HG03342 (cell line): ENCODE results near the gene ANXA2.
A peak's percentile ranks its signal among the peaks of the same experiment; 100 is the strongest.

ENCODE experiments used
- ATAC-seq: cut with Tn5 transposase; IDR thresholded peaks from one replicate; pipeline ENCODE4 v1.9.1; 2021; ENCODE audit warnings: mild to moderate bottlenecking, moderate library complexity; ENCODE audit not compliant: unreplicated experiment

The ANXA2 gene

DNA sequence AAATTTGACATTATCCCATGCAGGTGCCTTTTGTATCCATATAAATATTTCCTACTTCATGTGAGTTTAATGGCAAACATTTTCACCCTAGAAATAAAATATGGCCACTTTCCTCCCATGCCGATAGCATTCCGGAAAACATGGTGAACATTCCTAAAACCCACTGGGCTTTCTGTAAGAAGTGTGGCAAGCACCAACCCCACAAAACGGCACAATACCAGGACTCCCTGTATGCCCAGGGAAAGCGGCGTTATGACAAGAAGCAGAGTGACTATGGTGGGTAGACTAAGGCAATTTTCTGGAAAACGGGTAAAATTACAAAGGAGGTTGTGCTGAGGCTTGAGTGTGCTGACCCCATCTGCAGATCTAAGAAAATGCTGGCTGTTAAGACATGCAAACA is 7.6 kb downstream of the ANXA2 start:
- ATAC-seq = no peak

GRCh38 chr15:60389261-60390077 is 8.3 kb downstream of the ANXA2 start:
- peak; percentile 53 for ATAC-seq

- no peak for ATAC-seq
Measured at GRCh38 chr15:60387321-60387720, 10.5 kb downstream of the ANXA2 start.

DNA sequence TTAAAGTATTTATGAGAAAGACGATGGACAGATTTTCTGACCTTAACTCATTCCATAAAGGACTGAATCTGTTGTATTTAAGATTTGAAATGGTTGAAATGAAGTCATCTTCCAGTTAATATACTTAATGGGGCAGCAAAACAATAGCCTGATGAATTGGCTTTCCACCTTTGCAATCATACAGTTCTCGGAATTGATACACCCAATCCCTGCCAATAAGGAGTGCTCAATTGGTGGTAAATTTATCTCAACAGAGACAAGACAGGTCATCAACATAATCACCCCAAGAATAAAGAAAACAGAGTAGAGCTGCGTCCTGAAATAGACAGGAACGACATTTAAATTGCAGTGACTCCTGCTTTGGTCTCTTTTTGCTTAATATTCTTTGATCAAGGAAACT is 11.2 kb downstream of the ANXA2 start:
- no peak for ATAC-seq

- ATAC-seq = no peak
Measured at GRCh38 chr15:60385620-60386552, 11.9 kb downstream of the ANXA2 start.

GRCh38 chr15:60384526-60385126 is 13.2 kb downstream of the ANXA2 start:
- ATAC-seq = no peak

GRCh38 chr15:60384053-60384452 is 13.7 kb downstream of the ANXA2 start:
- no peak for ATAC-seq

GRCh38 chr15:60382773-60383674 is 14.8 kb downstream of the ANXA2 start:
- no peak for ATAC-seq

GRCh38 chr15:60381148-60381788 is 16.5 kb downstream of the ANXA2 start:
- no peak for ATAC-seq

DNA sequence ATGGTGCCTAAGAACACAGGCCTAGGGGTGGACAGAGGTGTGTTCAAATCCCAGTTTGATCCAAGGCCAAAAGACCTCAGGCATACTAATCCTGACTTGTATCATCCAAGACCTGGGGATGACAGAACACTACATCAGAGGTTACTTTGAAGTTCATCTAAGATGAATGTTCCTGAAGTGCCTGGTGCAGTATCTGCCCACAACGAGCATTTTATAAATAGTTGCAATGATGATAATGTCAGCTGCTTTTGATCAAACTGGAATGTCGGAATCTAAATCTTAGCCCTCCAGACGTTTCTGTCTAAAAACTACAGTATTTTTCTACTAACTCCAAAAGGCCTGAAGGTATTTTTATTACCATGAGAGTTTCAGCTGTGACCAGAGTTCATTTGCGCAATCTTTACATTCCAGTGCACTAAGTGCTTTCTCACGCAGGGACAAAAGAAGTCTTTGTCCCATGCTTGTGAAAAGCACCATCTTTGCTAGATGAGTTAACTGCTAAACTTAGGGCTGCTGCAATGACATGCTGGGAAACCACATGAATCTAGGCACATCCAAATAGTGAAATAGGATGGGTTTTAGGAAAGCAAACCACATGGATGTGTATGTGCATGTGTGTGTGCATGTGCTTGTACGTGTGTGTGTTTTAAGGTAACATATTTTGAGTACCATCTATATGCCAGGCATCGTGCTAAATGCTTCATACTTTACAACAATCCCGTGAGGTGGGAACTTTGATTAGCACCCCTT is 18.1 kb downstream of the ANXA2 start:
- ATAC-seq = no peak

DNA sequence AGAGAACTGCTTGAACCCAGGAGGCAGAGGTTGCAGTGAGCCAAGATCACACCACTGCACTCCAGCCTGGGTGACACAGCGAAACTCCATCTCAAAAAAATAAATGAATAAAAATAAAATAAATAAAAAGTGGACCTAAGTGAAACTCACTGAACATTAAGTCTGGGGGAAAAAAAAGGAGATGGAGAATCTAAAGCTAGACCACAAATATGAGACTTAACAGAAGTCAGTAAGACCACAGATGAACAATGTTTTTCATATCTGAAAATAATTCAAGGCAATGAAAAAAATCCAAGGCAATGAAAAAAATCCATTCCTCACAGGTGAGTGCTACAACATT is 18.6 kb downstream of the ANXA2 start:
- ATAC-seq = no peak

GRCh38 chr15:60376677-60377095 is 21.1 kb downstream of the ANXA2 start:
- ATAC-seq = no peak

- ATAC-seq = no peak
Measured at GRCh38 chr15:60375306-60375705, 22.5 kb downstream of the ANXA2 start.

- ATAC-seq = no peak
Measured at GRCh38 chr15:60374628-60375081, 23.1 kb downstream of the ANXA2 start.

DNA sequence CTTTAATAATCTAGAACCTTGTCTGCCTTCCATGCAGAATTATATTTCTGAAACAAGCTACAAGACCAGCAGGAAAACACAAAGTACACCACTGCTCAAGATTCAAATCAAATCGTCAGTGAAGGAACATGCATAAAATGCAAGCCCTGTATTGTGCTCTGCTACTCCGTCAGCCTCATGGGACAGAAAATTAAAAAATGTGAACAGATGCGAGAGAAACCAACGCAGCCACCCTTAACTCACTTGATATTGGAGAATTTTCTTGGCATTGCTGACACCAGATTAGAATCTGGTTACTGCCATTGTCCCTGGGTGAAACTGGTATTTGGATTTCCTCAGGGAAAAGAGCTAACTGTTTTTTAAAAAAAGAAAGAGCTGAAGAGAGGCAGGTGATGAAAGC is 23.6 kb downstream of the ANXA2 start:
- ATAC-seq = no peak

GRCh38 chr15:60373745-60374144 is 24.0 kb downstream of the ANXA2 start:
- ATAC-seq = no peak

DNA sequence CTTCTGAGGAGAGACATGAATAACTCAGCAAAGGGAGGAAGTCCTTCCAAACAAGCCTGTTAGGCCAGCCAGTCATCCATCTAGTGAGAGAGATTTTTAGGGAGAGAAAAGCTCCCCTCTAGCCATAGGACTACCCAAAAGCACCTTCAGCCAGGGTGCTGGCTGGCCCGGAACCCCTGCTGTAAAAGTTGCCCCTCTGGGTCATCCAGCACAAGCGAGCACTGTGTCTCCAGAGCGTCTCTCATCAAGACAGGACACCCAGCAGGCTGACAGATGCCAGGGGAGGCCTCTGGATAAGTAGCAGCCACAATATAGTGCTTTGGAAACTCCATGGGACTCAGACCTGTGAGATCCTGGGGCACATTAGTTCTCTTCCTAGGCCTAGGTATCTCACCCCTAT is 24.5 kb downstream of the ANXA2 start:
- no peak for ATAC-seq

DNA sequence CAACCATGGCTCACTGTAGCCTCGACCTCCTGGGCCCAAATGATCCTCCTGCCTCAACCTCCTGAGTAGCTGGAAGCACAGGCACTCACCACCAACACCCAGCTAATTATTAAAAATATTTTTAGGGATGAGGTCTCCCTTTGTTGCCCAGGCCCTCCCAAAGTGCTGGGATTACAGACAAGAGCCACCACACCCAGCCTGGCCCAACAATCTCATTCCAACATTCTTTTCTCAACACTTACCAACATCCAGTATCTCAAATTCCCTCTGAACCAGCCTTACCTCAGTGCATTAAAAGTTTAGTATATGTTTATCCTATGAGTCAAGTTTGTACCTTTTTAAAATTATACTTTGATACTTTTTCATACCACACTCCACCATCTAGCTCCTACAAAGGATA is 25.0 kb downstream of the ANXA2 start:
- ATAC-seq = no peak

- no peak for ATAC-seq
Measured at GRCh38 chr15:60372227-60372626, 25.6 kb downstream of the ANXA2 start.
